ENCODE data around the gene CHMP6.

CHMP6 gene

DNA sequence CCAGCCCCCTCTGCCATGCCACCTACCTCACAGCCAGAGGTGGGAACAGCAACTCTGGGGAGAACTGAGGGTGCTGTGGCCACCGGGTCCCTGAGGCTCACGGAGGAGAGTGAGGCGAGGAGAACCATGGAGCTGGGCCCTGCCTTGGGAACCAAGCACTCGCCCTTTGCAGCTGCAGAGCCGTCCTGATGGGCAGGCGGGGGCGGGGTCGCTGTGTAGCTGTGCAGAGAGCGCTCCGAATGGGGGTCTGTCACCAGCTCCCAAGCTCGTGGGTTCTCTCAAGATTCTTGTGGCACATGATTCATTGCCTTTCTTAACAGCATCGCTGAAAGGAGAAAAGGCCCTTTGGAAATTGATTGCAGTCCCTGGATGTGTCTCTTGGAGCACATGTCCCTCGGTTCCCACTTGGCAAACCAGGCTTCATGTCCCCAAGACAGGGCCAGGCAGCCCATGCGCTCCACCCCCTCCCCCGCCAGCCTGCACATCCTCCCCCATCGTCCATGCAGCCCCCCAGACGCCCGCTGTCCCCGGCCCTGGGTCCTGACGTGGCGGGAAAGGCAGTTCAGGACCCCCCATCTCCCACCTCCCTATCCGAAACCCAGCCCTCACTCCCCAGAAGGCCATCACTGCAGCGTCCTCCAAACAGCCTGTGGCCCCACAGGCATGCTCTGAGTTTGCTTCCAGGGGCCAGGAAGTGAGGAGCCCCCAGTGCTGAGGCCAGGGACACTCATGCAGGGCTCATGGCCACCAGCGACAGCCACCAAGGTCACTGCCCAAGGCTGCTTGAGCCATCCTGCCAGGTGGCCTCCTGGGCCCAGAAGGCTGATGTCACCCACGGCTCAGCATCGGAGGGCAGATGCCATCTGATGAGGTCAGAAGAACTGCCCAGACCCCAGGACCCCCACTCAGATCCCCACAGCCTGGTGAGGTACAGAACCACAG lies 20.6 kb upstream of the CHMP6 start:
- DNase-seq (ENCODE audit: low read depth in 2 of 3, low spot score in 2 of 3) = no peak

DNA sequence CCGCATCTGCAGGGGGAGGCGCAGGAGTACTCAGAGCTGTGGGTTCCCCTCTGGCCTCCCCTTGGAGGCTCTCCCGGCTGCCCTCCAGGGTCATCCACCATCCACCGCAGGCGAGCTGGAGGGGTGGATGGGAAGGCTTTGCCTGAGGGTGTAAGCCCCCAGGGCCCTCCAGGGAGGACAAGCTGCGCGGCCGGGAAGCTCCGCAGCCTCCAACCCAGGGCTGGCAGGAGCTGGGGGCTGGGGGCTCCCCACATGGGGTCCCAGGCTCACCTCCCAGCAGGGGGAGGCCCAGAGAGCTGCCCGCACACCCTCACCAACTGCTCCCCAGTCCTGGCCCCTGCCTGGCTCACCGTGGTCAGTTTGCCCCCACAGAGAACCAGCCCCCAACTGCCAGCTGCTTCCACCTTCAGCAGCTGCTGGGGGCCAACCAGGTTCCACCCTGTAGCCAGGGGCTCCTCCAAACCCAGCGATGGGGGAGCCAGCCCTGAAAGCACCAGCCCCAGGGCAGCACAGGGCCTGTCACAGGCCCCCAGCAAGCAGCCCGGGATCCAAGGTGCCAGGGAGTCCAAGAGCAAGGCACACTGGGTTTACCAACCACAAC lies 19.8 kb upstream of the CHMP6 start:
- no peak for DNase-seq (ENCODE audit: low read depth in 2 of 3, low spot score in 2 of 3)

DNA sequence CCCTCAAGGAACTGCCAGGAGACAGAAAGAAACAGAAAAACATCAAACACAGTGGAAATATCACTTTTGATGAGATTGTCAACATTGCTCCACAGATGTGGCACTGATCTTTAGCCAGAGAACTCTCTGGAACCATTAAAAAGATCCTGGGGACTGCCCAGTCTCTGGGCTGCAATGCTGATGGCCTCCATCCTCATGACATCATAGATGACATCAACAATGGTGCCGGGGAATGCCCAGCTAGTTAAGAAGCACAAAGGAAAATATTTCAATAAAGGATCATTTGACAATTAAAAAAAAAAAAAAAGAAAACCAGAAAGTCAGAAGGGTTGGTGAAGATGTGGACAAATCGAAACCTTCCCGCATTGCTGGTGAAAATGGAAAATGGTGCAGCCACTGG lies 14.9 kb upstream of the CHMP6 start:
- no peak for DNase-seq (ENCODE audit: low read depth in 2 of 3, low spot score in 2 of 3)

DNA sequence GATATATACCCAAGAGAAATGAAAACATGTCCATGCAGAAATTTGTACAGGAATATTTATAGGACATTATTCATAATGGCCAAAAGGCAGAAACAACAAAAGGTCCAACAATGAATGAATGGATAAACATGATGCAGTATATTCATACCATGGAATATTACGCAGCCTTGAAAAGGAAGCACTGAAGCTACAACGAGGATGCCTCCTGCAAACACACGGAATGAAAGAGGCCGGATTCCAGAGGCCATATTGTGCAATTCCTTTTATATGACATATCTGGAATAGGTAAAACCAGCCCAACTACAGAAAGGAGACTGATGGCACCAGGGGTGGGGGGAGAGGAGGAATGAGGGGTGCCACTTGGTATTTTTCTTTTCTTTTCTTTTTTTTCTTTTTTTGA lies 14.5 kb upstream of the CHMP6 start:
- DNase-seq (ENCODE audit: low read depth in 2 of 3, low spot score in 2 of 3) = no peak

DNA sequence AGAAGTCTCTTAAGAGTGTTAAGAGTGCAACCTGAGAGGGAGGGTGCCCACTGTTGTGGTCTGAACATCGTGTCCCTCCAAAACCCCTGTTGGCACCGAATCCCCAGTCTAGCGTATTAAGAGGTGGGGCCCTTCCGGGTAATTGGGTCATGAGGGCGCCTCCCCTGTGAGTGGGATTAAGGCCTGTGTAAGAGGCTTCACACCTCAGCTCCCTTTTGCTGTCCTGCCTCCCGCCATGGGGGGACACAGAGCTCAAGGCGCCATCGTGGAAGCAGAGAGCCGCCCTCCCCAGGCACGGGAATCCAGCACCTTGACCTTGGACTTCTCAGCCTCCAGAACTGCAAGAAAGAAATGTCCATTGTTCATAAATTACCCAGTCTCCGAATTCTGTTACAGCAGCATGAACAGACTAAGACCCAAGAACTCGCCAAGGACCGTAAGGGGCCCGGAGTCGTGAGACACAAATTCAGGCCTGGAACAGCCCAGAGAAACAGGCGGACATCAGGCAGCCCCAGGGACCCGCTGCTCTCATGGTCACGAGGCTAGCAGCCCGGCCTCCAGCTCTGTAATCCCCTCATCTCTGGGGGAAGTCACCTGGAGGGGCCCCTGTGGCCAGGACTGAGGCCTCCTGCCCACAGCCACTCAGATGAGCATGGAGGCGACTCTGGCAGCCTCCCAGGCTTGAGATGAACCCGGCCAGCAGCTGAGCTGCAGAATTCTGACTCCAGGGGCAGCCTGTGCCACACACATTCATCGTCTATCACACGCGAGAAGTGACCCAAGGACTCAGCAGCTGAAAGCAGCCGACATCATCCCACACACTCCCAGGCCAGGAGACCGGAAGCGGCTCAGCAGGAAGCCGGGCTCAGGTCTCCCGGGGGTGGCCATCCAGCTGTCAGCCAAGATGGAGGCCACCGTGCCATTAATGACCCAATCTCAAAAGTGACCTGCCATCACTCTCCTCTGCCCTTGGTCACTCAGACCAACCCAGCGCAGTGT lies 12.8 kb upstream of the CHMP6 start:
- no peak for DNase-seq (ENCODE audit: low read depth in 2 of 3, low spot score in 2 of 3)

DNA sequence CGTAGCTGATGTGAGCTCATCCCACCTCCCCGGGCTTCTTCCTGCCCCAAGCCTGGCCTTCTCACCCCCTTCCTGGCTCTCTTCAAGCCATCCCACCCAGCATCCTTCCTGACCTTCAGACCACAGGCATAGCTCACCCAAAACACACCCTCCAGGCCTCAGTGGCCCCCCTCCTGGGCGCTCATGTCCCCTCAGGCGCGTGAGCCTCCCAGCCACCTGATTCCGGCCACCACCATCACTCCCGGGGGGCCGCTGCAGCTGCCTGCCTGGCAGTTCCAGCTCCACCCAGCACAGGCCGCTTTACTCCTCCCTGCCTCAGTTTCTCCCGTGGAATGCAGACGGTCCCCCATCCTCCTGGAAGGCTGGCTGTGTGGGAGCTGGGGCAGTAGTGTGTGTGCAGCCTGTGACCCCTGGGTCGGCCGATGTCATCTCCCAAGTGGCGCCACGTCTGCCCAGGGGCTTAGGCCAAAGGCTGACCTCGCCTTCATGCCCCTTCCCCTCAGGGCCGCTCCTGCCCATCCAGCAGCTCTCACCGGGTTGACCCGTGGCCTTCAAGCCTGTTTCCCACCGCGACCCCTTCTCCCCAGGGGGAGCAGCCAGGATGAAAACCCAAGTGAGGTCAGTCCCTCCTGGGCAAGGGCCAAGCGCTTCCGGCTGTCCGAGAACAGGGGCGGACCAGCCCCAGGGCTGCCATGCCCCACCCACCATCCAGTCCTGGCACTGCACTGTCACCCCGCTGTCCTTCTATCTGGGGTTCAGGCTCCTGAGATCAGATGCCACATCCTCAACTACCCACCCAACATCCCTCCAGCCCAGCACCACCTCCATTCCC lies 11.9 kb upstream of the CHMP6 start:
- DNase-seq (ENCODE audit: low read depth in 2 of 3, low spot score in 2 of 3) = no peak

DNA sequence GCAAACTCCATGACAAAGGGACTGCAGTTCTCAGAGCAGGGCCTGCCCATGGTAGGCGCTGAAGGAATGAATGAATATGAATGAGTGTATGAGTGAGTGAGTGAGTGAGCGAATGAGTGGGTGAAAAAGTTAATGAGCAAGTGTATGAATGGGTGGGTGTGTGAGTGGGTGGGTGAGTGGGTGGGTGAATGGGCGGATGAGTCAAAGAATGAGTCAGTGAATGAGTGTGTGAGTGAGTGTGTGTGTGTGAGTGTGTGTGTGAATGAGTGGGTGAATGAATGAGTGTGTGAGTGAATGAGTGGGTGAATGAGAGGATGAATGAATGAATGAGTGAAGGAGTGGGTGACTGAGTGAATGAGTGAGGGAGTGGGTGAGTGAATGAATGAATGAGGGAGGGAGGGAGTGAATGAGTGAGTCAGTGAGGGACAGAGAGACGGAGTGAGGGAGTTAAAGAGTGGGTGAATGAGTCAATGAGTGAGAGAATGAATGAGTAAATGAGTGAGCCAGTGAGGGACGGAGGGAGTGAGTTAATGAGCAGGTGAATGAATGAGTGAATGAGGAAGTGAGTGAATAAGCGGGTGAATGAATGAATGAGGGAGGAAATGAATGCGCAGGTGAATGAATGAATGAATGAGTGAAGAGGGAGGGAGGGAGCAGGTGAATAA lies 11.1 kb upstream of the CHMP6 start:
- DNase-seq (ENCODE audit: low read depth in 2 of 3, low spot score in 2 of 3) = no peak

DNA sequence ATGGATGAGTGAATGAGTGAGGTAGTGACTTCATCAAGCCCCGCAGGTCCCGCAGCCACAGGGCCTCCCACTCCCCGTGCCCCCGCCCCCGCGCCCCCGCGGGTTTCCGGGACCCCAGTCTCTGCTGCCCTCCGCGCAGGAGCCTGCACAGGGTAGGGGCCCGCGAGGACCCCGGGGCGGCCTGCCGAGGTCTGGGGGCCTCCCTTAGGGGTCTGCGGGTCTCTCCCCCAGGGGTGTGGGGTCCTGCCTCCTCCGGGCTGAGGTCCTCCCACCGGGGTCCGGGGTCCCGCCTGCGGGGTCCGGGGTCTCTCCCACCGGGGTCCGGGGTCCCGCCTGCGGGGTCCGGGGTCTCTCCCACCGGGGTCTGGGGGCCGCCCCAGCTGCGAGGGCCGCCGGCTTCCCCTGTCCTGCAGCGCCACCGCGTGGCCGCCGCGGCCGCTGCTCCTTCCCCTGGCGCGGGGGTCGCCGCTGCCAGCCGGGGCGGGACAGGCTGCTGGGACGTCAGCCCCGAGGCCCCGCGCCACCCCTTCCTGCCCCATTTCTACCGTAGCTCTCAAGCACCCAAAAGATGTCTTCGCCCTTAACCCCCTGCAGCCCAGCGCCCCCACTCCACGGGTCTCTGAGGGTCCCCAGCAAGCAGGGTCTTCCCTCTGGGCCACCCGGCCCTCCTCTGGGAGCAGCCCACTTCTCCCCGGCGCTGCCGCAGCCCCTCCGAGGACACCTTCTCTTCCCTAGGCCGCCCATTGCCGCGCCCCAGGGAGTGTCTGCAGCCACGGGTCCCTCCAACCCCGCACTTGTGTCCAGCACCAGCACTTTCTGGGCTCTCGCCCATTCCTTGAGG lies 10.4 kb upstream of the CHMP6 start:
- no peak for DNase-seq (ENCODE audit: low read depth in 2 of 3, low spot score in 2 of 3)

DNA sequence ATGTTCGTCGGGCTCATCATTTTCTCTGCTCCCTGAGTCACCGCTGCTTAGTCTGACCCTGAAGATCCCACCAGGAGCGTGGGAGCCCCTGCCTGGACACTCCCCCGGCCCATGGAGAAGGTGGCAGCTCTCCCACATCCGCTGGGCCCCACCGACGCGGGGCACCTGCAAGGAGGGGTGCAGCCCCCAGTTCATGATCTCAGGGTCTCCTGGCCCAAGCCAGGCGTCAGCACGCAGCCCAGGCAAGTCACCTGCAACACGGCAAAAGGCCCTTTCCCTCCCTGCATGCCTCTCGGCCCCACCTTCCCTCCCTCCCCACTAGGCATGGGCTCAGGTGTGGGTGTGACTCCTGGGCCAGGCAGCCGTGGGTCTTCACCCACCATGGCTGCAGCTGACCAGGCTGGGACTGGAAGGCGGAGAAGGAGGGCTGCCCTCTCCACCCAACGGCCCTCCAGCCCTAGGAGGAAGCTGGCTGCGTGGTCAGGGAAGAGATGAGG lies 9.7 kb upstream of the CHMP6 start:
- no peak for DNase-seq (ENCODE audit: low read depth in 2 of 3, low spot score in 2 of 3)

DNA sequence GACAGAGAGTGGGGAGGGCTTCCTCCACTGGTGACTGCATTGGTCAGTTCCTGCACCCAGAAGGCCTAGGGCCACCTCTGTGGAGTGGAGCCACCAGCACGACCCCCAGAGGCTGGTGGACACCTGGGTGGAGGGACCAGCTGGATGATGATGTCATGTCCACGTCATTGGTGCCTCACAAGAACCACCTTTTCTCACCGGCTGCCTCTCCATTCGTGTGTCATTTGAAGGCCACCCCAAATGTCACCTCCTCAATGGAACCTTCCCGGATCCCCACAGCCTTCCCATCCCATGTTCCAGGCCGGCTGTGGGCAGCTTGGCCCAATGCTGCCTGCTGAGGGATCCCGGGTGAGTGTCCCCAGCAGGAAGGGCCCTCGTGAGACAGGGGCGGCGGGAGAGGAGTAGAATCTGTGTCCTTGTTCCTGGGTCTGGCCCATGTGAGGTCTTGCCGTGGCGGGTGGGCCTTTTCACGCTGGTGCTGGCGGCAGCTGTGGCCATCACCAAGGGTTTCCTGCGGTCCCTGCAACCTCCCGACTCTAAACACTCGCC lies 9.1 kb upstream of the CHMP6 start:
- no peak for DNase-seq (ENCODE audit: low read depth in 2 of 3, low spot score in 2 of 3)

DNA sequence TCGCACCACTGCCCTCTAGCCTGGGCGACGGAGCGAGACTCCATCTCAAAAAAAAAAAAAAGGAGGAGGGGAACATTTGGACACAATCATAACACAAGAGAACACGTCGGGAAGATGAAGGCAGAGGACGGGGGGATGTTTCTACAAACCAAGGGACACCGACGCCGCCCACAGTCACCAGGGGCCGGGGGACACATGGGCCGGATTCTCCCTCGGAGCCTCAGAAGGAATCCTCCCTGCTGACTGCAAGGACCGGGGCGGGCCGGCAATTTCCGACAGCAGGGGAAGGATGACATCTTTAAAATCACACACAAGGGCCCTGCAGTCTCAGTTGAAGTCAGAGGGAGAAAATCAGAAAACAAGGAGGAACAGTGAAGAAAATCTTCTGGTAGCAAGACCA lies 8.1 kb upstream of the CHMP6 start:
- DNase-seq (ENCODE audit: low read depth in 2 of 3, low spot score in 2 of 3) = no peak

DNA sequence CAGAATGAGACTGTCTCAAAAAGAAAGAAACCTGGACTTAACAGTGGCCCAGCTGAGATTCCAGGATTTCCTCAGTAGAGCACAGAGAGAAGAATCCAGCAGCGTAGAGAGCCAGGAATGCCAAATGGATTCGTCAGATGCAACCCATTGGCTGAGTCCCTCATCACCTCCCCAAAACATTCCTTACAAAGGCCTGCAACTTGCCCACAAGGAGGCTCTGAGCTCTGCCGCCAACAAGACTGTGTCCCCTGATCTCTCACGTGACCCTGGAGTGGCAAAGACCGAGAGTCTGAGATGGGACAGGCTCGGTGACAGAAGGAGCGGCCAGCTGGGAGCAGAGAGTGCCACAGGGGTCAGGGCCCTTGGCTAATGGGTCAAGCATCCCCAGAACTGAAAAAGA lies 6.9 kb upstream of the CHMP6 start:
- no peak for DNase-seq (ENCODE audit: low read depth in 2 of 3, low spot score in 2 of 3)

DNA sequence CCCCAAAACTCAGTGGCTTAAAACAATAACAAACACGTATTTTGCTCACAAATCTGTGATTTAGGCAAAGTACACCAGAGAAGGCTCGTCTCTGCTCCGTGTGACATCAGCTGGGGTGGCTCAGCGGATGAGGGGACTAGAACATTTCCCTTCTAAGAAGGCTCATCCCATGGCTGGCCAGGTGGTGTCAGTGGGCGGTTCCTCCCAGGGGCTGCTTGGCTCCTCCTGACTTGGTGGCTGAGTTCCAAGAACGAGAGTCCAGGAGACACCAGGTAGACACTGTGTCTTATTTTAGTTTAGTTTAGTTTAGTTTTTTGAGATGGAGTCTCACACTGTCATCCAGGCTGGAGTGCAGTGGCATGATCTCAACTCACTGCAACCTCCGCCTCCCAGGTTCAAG lies 5.6 kb upstream of the CHMP6 start:
- DNase-seq (ENCODE audit: low read depth in 2 of 3, low spot score in 2 of 3) = no peak

DNA sequence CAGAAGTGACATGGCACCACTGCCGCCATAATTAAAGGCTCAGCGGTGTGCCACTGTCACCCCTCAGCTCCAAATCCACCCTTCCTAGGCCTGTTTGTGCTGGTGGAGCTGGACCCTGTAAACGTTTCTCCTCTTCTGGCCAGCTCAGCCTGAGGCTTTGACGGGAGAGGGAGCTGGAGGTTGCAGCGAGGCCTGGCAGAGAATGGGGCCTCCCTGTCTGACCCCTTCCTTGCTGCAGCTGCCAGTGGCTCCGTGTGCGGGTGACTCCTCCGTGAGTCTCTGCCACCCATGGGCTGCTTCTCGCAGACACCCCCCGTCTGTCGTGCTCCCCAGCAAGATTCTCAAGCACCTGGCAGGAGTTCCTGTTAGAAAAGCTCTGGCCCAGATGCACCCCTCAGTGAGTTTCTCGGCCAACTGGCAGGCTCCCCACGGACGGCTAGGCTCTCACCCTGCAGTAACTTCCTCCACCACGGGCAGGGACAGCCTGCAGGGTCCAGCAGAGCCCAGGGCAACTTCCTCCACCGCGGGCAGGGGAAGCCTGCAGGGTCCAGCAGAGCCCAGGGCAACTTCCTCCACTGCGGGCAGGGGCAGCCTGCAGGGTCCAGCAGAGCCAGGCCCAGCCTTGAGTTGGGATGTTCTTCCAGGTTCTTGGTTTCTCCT lies 4.7 kb upstream of the CHMP6 start:
- DNase-seq (ENCODE audit: low read depth in 2 of 3, low spot score in 2 of 3) = no peak

DNA sequence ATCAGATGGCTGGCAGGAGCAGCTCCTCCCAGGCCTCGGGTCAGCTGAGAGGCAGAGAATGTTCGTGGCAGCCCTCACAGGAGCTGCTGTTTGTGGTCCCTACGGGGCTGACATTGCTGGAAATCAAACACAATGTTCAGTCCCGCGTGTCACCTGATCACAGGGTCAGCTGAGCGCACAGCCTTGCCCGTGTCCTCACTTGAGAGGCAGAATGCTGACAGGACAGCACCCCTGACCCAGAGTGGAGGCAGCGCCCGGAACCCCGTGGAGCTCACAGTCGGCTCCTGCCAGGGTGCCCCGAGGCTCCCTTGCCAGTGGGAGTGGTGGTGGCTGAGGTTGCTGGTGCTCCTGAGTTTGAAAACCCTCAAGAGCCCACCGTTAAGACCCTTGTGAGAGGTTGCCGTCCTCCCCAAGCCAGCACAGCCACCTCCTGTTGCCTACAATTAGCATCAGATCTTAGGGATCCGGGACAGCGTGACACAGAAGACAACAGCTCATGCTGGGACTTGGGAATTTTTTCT lies 3.6 kb upstream of the CHMP6 start:
- no peak for DNase-seq (ENCODE audit: low read depth in 2 of 3, low spot score in 2 of 3)

DNA sequence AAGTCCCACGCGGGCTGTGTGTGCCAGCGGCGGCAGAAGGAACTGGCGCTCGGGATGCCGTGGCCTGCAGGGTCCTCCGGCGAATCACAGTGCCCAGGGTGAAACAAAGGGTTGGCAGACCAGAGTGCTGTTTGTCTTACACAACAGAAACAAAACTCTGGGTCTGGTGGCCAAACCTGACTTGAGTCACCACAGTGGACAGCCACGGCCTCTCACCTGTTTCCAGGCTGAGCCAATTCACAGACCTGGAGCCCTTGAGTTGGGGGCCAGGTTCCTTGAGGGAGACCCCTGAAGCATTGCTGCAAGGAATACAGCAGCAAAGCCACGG lies 2.1 kb upstream of the CHMP6 start:
- no peak for DNase-seq (ENCODE audit: low read depth in 2 of 3, low spot score in 2 of 3)

DNA sequence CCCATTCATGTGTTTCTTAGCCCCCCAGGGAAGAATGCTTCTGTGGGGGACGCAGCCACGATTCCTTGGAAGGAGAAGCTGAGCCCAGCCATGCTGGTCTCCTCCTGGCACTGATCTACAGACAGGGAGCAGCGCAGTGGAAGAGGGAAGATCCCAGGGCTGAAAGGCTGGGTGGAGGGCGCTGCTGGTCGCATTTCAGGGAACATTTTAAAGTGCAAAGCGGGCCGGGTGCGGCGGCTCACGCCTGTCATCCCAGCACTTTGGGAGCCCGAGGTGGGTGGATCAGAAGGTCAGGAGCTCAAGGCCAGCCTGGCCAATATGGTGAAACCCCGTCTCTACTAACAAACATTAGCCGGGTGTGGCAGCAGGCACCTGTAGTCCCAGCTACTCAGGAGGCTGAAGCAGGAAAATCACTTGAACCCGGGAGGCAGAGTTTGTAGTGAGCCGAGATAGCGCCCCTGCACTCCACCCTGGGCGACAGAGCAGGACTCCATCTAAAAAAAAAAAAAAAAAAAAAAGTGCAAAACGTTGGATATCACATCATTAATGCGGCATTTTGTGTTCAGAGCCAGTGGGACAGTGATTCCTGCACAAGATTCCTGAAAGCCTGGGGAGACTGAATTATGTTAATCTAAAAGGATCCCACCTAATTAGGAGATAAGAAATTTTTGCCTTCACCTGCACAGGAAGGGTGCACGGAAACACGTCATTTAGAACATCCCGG lies 558 bp upstream of the CHMP6 start:
- no peak for DNase-seq (ENCODE audit: low read depth in 2 of 3, low spot score in 2 of 3)
